Dermis lymphatic vessel endothelial cell (primary cell): Measurements from ENCODE around the gene PCDHGA6. TPM values are rescaled to one million over a fixed set of nuclear protein-coding genes. Genes with fewer than 3 reads are reported as not detected.

ENCODE experiments used
- total RNA-seq: library from RNA; depleted of rRNA; stranded (reverse); fragments of >200 nt; gene quantifications from 2 replicates; pipeline ENCODE4 v1.2.1, GENCODE V29; 2014

The PCDHGA6 gene
- total RNA-seq: 2.4 and 2.9 TPM in 2 replicates

GRCh38 chr5:141373673-141374317, at the start of gene PCDHGA6:
Gene PCDHGA6 (plus strand): TSS chr5:141373891. CDS start chr5:141374084, 193 bp downstream.

DNA sequence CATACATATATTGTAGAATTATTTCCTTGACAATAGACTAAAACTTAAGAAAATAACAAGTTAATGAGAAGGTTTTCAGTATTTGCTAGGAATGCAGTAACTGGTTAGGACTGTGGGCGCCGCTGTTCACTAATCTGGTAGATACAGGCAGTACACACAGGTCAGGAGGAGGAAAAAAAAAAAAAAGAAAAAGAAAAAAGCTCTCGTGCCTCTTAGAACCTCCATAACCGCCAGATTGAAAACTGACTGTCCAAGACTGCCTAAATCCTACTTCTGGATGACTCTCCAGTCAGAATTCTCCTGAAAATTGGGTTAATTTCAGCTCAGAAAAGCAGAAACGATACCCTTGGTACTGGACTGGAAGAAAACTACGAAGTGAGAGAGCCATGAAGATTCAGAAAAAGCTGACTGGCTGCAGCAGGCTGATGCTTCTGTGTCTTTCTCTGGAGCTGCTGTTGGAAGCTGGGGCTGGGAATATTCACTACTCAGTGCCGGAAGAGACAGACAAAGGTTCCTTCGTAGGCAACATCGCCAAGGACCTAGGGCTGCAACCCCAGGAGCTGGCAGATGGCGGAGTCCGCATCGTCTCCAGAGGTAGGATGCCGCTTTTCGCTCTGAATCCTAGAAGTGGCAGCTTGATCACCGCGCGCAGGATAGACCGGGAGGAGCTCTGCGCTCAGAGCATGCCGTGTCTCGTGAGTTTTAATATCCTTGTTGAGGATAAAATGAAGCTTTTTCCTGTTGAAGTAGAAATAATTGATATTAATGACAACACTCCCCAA, 43.2 kb upstream of the PCDHGA6 start, which contains the start of gene PCDHGA1:
Gene PCDHGA1, plus strand, starts transcription at position 216 of the 782 bp plus-strand sequence.

GRCh38 chr5:141338538-141339306, 35.0 kb upstream of the PCDHGA6 start, which contains the start of gene PCDHGA2:
Gene PCDHGA2 (plus strand): TSS chr5:141338760.

DNA sequence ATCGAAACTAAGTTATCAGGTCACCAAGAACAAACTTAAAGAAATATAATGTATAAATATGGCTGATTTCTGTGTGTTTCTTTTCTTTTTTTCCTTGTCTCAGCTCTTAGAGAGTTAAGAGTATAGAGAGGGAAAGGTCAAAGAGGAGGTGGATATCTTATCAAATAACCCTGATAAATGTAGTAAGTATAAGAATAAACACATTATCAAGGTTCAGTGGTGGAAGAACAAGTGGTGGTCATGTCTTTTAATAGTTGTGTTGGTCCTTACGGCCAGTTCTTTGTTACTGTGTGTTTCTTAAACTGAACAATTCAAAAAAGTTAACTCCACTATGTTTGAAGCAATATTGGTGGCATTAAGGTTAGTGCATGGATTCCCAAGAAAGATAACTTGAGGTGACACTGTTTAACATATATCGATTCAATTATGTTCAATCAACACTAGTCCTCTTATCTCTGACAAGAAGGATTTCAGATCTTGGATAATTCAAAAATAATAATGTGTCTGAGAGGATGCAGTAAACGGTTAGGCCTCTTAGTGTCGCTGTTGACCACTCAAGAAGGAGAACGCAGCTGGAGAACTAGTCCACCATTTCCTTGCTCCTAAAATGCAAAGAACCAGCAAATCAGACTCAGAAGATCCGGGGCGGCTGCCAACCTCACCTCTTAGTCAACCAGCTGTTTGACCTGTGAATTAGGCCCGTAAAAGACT, 30.3 kb upstream of the PCDHGA6 start, which contains the start of gene PCDHGA3:
Gene PCDHGA3, plus strand, starts transcription at position 588 of the 711 bp plus-strand sequence. CDS start 205 bp downstream, outside the sequence.

GRCh38 chr5:141349917-141350619, 23.6 kb upstream of the PCDHGA6 start, which contains the start of gene PCDHGB1:
Gene PCDHGB1 (plus strand): TSS chr5:141350099. CDS start chr5:141350261, 162 bp downstream.

DNA sequence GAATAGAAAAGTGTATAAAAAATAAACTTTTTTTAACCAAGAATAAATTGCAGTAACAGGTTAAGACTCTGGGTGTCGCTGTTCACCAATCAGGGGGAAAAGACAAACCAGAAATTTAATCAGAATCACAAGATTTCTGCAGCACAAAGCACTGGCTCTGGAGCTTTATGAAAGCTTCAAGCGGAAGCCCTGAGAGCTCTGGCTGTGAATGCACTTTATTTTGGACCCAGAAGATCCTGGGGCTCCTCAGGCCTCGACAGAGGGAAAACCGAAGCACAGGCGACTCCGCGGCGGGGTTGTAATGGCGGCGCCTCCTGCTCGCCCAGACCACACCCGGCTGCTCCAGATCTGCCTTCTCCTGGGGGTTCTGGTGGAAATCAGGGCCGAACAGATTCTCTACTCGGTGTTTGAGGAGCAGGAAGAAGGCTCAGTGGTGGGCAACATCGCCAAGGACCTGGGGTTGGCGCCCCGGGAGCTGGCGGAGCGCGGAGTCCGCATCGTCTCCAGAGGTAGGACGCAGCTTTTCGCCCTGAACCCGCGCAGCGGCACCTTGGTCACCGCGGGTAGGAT, 18.7 kb upstream of the PCDHGA6 start, which contains the start of gene PCDHGA4:
Gene PCDHGA4, plus strand, starts transcription at position 122 of the 570 bp plus-strand sequence. Its CDS starts 87 bp downstream, at position 209.

GRCh38 chr5:141359790-141360426, 13.8 kb upstream of the PCDHGA6 start, which contains the start of gene PCDHGB2:
Gene PCDHGB2 (plus strand): TSS chr5:141359994. CDS start chr5:141360136, 142 bp downstream.

GRCh38 chr5:141363952-141364660, 9.6 kb upstream of the PCDHGA6 start, which contains the start of gene PCDHGA5:
Gene PCDHGA5 (plus strand): TSS chr5:141364162. CDS start chr5:141364331, 169 bp downstream.

GRCh38 chr5:141369994-141370848, 3.5 kb upstream of the PCDHGA6 start, which contains the start of gene PCDHGB3:
Gene PCDHGB3 (plus strand): TSS chr5:141370242. CDS start chr5:141370395, 153 bp downstream.

GRCh38 chr5:141382469-141383294, 9.0 kb downstream of the PCDHGA6 start, which contains the start of gene PCDHGA7:
Gene PCDHGA7 (plus strand): TSS chr5:141382742. CDS start chr5:141382900, 158 bp downstream.

DNA sequence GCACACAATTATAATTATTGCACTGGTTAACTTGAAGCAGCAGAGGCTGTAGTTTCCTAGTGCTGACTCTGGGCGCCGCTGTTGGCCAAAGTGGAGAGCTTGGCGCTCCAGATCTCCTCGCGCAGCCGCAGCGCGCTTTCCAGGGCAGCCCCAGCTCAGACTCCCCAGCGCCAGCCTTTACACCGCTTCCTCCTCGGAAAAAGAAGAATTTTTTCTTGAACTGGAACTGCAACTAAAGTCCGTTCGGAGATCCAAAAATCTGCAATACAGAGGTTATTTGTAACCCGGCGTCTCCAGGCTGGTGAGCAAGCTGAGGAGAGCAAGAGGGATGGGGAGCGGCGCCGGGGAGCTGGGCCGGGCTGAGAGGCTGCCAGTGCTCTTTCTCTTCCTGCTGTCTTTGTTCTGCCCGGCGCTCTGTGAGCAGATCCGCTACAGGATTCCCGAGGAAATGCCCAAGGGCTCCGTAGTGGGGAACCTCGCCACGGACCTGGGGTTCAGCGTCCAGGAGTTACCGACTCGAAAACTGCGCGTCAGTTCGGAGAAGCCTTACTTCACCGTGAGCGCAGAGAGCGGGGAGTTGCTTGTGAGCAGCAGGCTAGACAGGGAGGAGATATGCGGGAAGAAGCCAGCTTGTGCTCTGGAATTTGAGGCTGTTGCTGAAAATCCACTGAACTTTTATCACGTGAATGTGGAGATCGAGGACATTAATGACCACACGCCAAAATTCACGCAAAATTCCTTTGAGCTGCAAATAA, 14.0 kb downstream of the PCDHGA6 start, which contains the start of gene PCDHGB4:
Gene PCDHGB4, plus strand, starts transcription at position 142 of the 755 bp plus-strand sequence. Its CDS starts 187 bp downstream, at position 329.

GRCh38 chr5:141392429-141393198, 18.9 kb downstream of the PCDHGA6 start, which contains the start of gene PCDHGA8:
Gene PCDHGA8 (plus strand): TSS chr5:141392633. CDS start chr5:141392814, 181 bp downstream.

GRCh38 chr5:141397756-141398551, 24.3 kb downstream of the PCDHGA6 start, which contains the start of gene PCDHGB5:
Gene PCDHGB5 (plus strand): TSS chr5:141397947. CDS start chr5:141398128, 181 bp downstream.

DNA sequence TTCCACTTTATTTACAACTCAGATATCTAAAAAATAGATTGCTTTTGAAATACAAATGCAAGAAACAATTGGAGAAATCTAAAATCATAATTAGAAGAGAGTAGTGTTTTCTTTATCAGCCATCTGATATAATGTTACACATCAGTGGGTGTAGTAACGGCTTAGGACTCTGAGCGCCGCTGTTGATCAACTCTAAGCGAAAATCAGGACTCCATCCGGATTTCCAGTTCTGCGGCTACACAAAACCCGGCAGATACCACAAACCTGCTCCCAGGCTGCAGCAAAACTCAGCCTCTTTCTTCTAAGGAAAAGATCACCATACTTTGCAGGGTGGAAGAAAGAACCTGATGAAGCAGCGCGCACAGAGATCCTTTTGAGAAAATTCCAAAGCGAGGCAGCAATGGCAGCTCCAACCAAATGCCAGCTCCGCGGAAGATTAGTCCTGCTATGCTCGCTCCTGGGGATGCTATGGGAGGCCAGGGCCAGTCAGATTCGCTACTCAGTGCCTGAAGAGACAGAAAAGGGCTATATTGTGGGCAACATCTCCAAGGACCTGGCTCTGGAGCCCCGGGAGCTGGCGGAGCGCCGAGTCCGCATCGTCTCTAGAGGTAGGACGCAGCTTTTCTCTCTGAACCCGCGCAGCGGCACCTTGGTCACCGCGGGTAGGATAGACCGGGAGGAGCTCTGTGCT, 29.0 kb downstream of the PCDHGA6 start, which contains the start of gene PCDHGA9:
Gene PCDHGA9, plus strand, starts transcription at position 226 of the 691 bp plus-strand sequence. Its CDS starts 175 bp downstream, at position 401.

